Stomach (tissue), 9 donors: ENCODE results near the gene LARGE1. TPM values are rescaled to one million over a fixed set of nuclear protein-coding genes. Genes with fewer than 3 reads are reported as not detected.

Source experiments
- DNase-seq, 2 donors: peaks; one replicate each; pipeline versions ENCODE4 v3.0.0 to v3.0.0-alpha.2; 2013 to 2019
- H3K27ac ChIP-seq, 5 donors: fragments of 200-600 bp in 4 of 5; sonication (generic) in 4 of 5; one replicate each; pipeline ENCODE4 v1.5.1; 2013 to 2019; ENCODE audit warnings: mild to moderate bottlenecking in 1 of 5, moderate library complexity in 1 of 5
- H3K27me3 ChIP-seq, 3 donors: fragments of 200-600 bp; sonication (generic); one replicate each; pipeline ENCODE4 v1.5.1; 2017 to 2019; ENCODE audit warnings: mixed run types in 1 of 3
- H3K36me3 ChIP-seq, 4 donors: fragments of 200-600 bp; sonication (generic); 1 replicate in 3 of 4; 2 replicates in 1 of 4; pipeline ENCODE4 v1.5.1; 2016 to 2019
- H3K4me1 ChIP-seq, 4 donors: fragments of 200-600 bp; sonication (generic); one replicate each; pipeline ENCODE4 v1.5.1; 2016 to 2019
- H3K4me3 ChIP-seq, 4 donors: fragments of 200-600 bp; sonication (generic) in 3 of 4; one replicate each; pipeline ENCODE4 v1.5.1; 2016 to 2019; ENCODE audit warnings: mild to moderate bottlenecking in 1 of 4
- H3K9me3 ChIP-seq, 4 donors: fragments of 200-600 bp; sonication (generic); one replicate each; pipeline ENCODE4 v1.5.1; 2016 to 2019
- CTCF ChIP-seq, 7 experiments: fragments of 450-650 bp in 4 of 7; fragments of 200-600 bp in 3 of 7; sonication (generic) in 3 of 7; IDR thresholded peaks; one replicate each; pipeline ENCODE4 v1.5.1; 2016 to 2019; ENCODE audit warnings: antibody characterized with exemption in 7 of 7, control low read depth in 2 of 7, mild to moderate bottlenecking in 1 of 7
- EP300 ChIP-seq: sonication (generic); formaldehyde crosslinking; IDR thresholded peaks from one replicate; pipeline ENCODE4 v1.6.1; 2017; ENCODE audit warnings: antibody characterized with exemption
- POLR2A ChIP-seq, 4 donors: fragments of 450-650 bp; IDR thresholded peaks; one replicate each; pipeline ENCODE4 v1.6.1; 2016; ENCODE audit warnings: antibody characterized with exemption in 4 of 4, control low read depth in 2 of 4, mild to moderate bottlenecking in 1 of 4, moderate library complexity in 1 of 4
- POLR2AphosphoS5 ChIP-seq, 3 donors: sonication (generic); formaldehyde crosslinking; IDR thresholded peaks; one replicate each; pipeline ENCODE4 v1.6.1; 2016; ENCODE audit warnings: antibody characterized with exemption in 3 of 3
- WGBS, 5 donors: extraction: QIAGEN DNeasy Blood & Tissue Kit in 3 of 5; methylation state at CpG; one replicate each; pipeline versions ENCODE4 v1.1.5 to v1.1.7; 2013 to 2018; 5-methylcytosine and 5-hydroxymethylcytosine counted together
- intact Hi-C: fragments of 100-400 bp; cut with DNase I; formaldehyde crosslinking; loops from one replicate; pipeline ENCODE4 v1.15.1; 2023; ENCODE audit warnings: low total_unique reads
- polyA plus RNA-seq, 3 donors: library from polyadenylated mRNA; stranded (reverse); fragments of 200-250 nt; gene quantifications; one replicate each; pipeline ENCODE4 v1.2.3, GENCODE V29; 2013
- total RNA-seq, 5 donors: library from RNA; depleted of rRNA; stranded (reverse); fragments of >200 nt; gene quantifications; one replicate each; pipeline versions ENCODE4 v1.1.0 to v1.2.3, GENCODE V29; 2014 to 2016
- donor health status: healthy with polysubstance abuse.
- donor health status: Bipolar disorder and iron deficiency.
- donor health status: healthy.

The LARGE1 gene
- total and polyA plus RNA-seq, 8 donors = 3.5 to 110 (median 51.6) TPM

- WGBS, 5 donors = 87 to 92% (median 88%) methylated on average over 6 of the region's 6 CpGs
- Histone ChIP-seq H3K4me1 (peaks cover 0 to 27% (median 12%) of the 10 kb centered on the region in 4 donors), H3K27me3 (no peaks in the 10 kb centered on the region), H3K9me3 (no peaks in the 10 kb centered on the region), H3K36me3 (no peaks in the 10 kb centered on the region), H3K27ac (peak overlapping the region in 1 of 5 donors; percentile 16), H3K4me3 (no peak overlapping the region)
- DNase-seq = no peak
- TF ChIP-seq CTCF (IDR thresholded peaks at IDR 0.05) = no peak
- intact Hi-C loops = no loop called here
Measured at GRCh38 chr22:33842421-33843094, 77.7 kb downstream of the LARGE1 start.

GRCh38 chr22:33842006-33842354 lies 78.3 kb downstream of the LARGE1 start:
- no peak for DNase-seq
- Histone ChIP-seq H3K36me3 (no peaks in the 10 kb centered on the region), H3K27ac (peak overlapping the region in 1 of 5 donors; percentile 16), H3K9me3 (no peaks in the 10 kb centered on the region), H3K4me3 (no peak overlapping the region), H3K4me1 (peaks cover 0 to 33% (median 15%) of the 10 kb centered on the region in 4 donors), H3K27me3 (no peaks in the 10 kb centered on the region)
- intact Hi-C loops = no loop called here
- TF ChIP-seq POLR2AphosphoS5 (IDR thresholded peaks at IDR 0.05) (no peak), CTCF (IDR thresholded peaks at IDR 0.05) (no peak), POLR2A (IDR thresholded peaks at IDR 0.05) (no peak), EP300 (no peak)
- 86 to 95% (median 90%) methylated on average over 12 of the region's 12 CpGs for WGBS, 5 donors

- Histone ChIP-seq H3K4me1 (peaks cover 0 to 38% (median 17%) of the 10 kb centered on the region in 4 donors), H3K9me3 (no peaks in the 10 kb centered on the region), H3K27ac (peak overlapping the region in 1 of 5 donors; percentile 12), H3K36me3 (no peaks in the 10 kb centered on the region), H3K27me3 (no peaks in the 10 kb centered on the region), H3K4me3 (no peak overlapping the region)
- TF ChIP-seq CTCF (IDR thresholded peaks at IDR 0.05) (no peak), EP300 (no peak), POLR2AphosphoS5 (IDR thresholded peaks at IDR 0.05) (no peak), POLR2A (IDR thresholded peaks at IDR 0.05) (no peak)
- 68 to 88% (median 81%) methylated on average over 4 of the region's 4 CpGs for WGBS, 5 donors
- DNase-seq = no peak
- intact Hi-C loops = no loop called here
Measured at GRCh38 chr22:33841281-33842005, 78.8 kb downstream of the LARGE1 start.

- H3K4me3 ChIP-seq = no peak overlapping the region
- H3K27ac ChIP-seq = peak overlapping the region in 1 of 5 donors; percentile 17
- intact Hi-C loops = no loop called here
- no peak for TF ChIP-seq EP300
- TF ChIP-seq POLR2AphosphoS5 (IDR thresholded peaks at IDR 0.05) = no peak
- TF ChIP-seq POLR2A (IDR thresholded peaks at IDR 0.05) = no peak
- TF ChIP-seq CTCF (IDR thresholded peaks at IDR 0.05) = no peak
- H3K36me3 ChIP-seq = no peaks in the 10 kb centered on the region
- 43 to 69% (median 49%) methylated on average over 6 of the region's 6 CpGs for WGBS, 5 donors
- no peaks in the 10 kb centered on the region for H3K9me3 ChIP-seq
- H3K4me1 ChIP-seq = peaks cover 0 to 59% (median 32%) of the 10 kb centered on the region in 4 donors
- no peaks in the 10 kb centered on the region for H3K27me3 ChIP-seq
- no peak for DNase-seq
Measured at GRCh38 chr22:33838644-33839043, 81.6 kb downstream of the LARGE1 start.
